Endothelial cell of umbilical vein (primary cell): ENCODE data around the gene C19orf33. TPM values are rescaled to one million over a fixed set of nuclear protein-coding genes. Genes with fewer than 3 reads are reported as not detected.

ENCODE experiments used
- BruUV-seq: library from RNA; stranded (reverse); fragments of 400-500 nt; replicated peaks from 2 replicates; lab custom pipeline; 2021; lab: Mats Ljungman, UMichigan
- CTCF ChIA-PET: fragments of 300-600, 350-600 bp; sonication (Branson Sonifier 250); formaldehyde crosslinking; loops from one replicate; lab custom pipeline; 2021; ENCODE audit warnings: antibody characterized with exemption, inconsistent platforms; lab: Charles Lee
- POLR2A ChIA-PET: fragments of 300-600, 350-600 bp; sonication (Branson Sonifier 250); formaldehyde crosslinking; loops from one replicate; lab custom pipeline; 2021; ENCODE audit warnings: antibody characterized with exemption, inconsistent platforms; lab: Charles Lee
- DNase-seq: peaks from one replicate; pipeline ENCODE4 v3.0.0-alpha.2; 2011; ENCODE audit warnings: low read depth, low spot score
- FAIRE-seq: peaks from 2 replicates; lab custom pipeline; 2011; peaks lifted over from hg19 to GRCh38; lab: Jason Lieb, UNC
- H2AFZ ChIP-seq: 2 replicates; pipeline ENCODE4 v1.6.0; 2012; ENCODE audit warnings: low read depth, low read length, control low read depth, inconsistent platforms
- H3K27ac ChIP-seq: 2 replicates; pipeline ENCODE4 v1.5.1; 2011; ENCODE audit warnings: low read depth, mild to moderate bottlenecking, control low read depth, low read length, moderate library complexity; ENCODE audit not compliant: insufficient read depth
- H3K27me3 ChIP-seq, 2 experiments: 2 replicates each; pipeline versions ENCODE4 v1.6.0 to v1.6.1; 2011; ENCODE audit warnings: low read length in 2 of 2, mixed read lengths in 1 of 2; ENCODE audit not compliant: control insufficient read depth in 2 of 2, insufficient read depth in 2 of 2
- H3K36me3 ChIP-seq, 2 experiments: 2 replicates in 1 of 2; 3 replicates in 1 of 2; pipeline ENCODE4 v1.5.1; 2011; ENCODE audit warnings: low read length in 2 of 2, mild to moderate bottlenecking in 1 of 2, moderate library complexity in 1 of 2; ENCODE audit not compliant: control insufficient read depth in 2 of 2, insufficient read depth in 2 of 2; ENCODE audit errors: extremely low read depth in 1 of 2
- H3K4me1 ChIP-seq: 3 replicates; pipeline ENCODE4 v1.5.1; 2011; ENCODE audit warnings: mild to moderate bottlenecking, low read length; ENCODE audit not compliant: control insufficient read depth, insufficient read depth; ENCODE audit errors: extremely low read depth
- H3K4me2 ChIP-seq: 2 replicates; pipeline ENCODE4 v1.6.1; 2011; ENCODE audit warnings: low read length, control low read depth, mixed read lengths; ENCODE audit not compliant: insufficient read depth
- H3K4me3 ChIP-seq, 3 experiments: fragments of 200-600 bp in 1 of 3; sonication (generic), shearing (Covaris generic) in 1 of 3; replicated peaks in 1 of 3; 2 replicates each; pipeline ENCODE4 v1.5.1; 2011 to 2016; ENCODE audit warnings: control low read depth in 3 of 3, low read length in 3 of 3, mild to moderate bottlenecking in 2 of 3, inconsistent platforms in 1 of 3, low read depth in 1 of 3, moderate library complexity in 1 of 3; ENCODE audit not compliant: insufficient read depth in 1 of 3
- H3K79me2 ChIP-seq: 2 replicates; pipeline ENCODE4 v1.6.0; 2012; ENCODE audit warnings: low read length, inconsistent platforms; ENCODE audit not compliant: control insufficient read depth, insufficient read depth
- H3K9ac ChIP-seq: replicated peaks from 2 replicates; pipeline ENCODE3; 2011; ENCODE audit warnings: low read length, control low read depth; ENCODE audit not compliant: insufficient read depth; ENCODE audit errors: extremely low read depth
- H3K9me1 ChIP-seq: replicated peaks from 3 replicates; pipeline ENCODE4 v1.6.0; 2011; ENCODE audit warnings: mild to moderate bottlenecking, low read length; ENCODE audit not compliant: control insufficient read depth, insufficient read depth; ENCODE audit errors: extremely low read depth
- H3K9me3 ChIP-seq: replicated peaks from 2 replicates; pipeline ENCODE4 v1.5.1; 2012; ENCODE audit warnings: low read length, inconsistent platforms; ENCODE audit not compliant: control insufficient read depth, insufficient read depth
- H4K20me1 ChIP-seq: replicated peaks from 2 replicates; pipeline ENCODE3; 2011; ENCODE audit warnings: mild to moderate bottlenecking, low read length; ENCODE audit not compliant: control insufficient read depth, insufficient read depth; ENCODE audit errors: extremely low read depth
- CTCF ChIP-seq, 2 donors: IDR thresholded peaks; 1 replicate in 1 of 2; 2 replicates in 1 of 2; pipeline ENCODE4 v1.5.1; 2011; ENCODE audit warnings: low read length in 2 of 2, mild to moderate bottlenecking in 2 of 2, moderate library complexity in 2 of 2, control low read depth in 1 of 2, inconsistent platforms in 1 of 2, low read depth in 1 of 2; ENCODE audit not compliant: insufficient read depth in 1 of 2; ENCODE audit errors: extremely low read depth in 1 of 2
- FOS ChIP-seq: IDR thresholded peaks from 2 replicates; pipeline ENCODE4 v1.6.1; 2011; ENCODE audit warnings: mild to moderate bottlenecking, low read length, moderate library complexity, borderline replicate concordance; ENCODE audit not compliant: insufficient read depth
- GATA2 ChIP-seq: IDR thresholded peaks from 2 replicates; pipeline ENCODE4 v1.7.0; 2011; ENCODE audit warnings: low read depth, mild to moderate bottlenecking, moderate library complexity, mixed read lengths, low read length; ENCODE audit not compliant: insufficient read length, insufficient read depth
- JUN ChIP-seq: IDR thresholded peaks from 2 replicates; pipeline ENCODE4 v1.6.1; 2011; ENCODE audit warnings: borderline replicate concordance, low read depth; ENCODE audit not compliant: insufficient read length, insufficient read depth
- MAX ChIP-seq: IDR thresholded peaks from 2 replicates; pipeline ENCODE4 v1.6.1; 2011; ENCODE audit not compliant: insufficient read depth, insufficient read length
- MYC ChIP-seq: IDR thresholded peaks from one replicate; pipeline ENCODE4 v1.6.1; 2011; ENCODE audit warnings: mild to moderate bottlenecking, low read depth, low read length
- POLR2A ChIP-seq: IDR thresholded peaks from 2 replicates; pipeline ENCODE4 v1.6.1; 2012; ENCODE audit warnings: low read depth, mild to moderate bottlenecking, control low read depth, low read length
- POLR2AphosphoS5 ChIP-seq: IDR thresholded peaks from 2 replicates; pipeline ENCODE4 v1.6.1; 2012; ENCODE audit warnings: low read depth, mild to moderate bottlenecking, control low read depth, low read length, moderate library complexity; ENCODE audit not compliant: insufficient read depth
- dilution Hi-C: fragments of 300-500 bp; cut with MboI; formaldehyde crosslinking; loops from one replicate; pipeline ENCODE4 v1.15.0; 2019; ENCODE audit warnings: low sequenced_read_pairs; ENCODE audit not compliant: extremely low pct_ligation_motif_present
- intact Hi-C: fragments of 100-400 bp; cut with micrococcal nuclease; formaldehyde crosslinking; loops from one replicate; pipeline ENCODE4 v1.10.0; 2022
- polyA plus RNA-seq, 4 experiments: library from polyadenylated mRNA; depleted of rRNA in 3 of 4; stranded (reverse) in 3 of 4; unstranded in 1 of 4; fragments of >200 nt; gene quantifications; 2 replicates each; pipeline versions ENCODE4 v1.2.1 to v1.2.3, GENCODE V29; 2011 to 2012; ENCODE audit warnings: missing spikeins in 1 of 4
- total RNA-seq: library from RNA; stranded (reverse); gene quantifications from 2 replicates; pipeline ENCODE4 v1.2.3, GENCODE V29; 2021

The C19orf33 gene
- total and polyA plus RNA-seq, 2 donors (not counting 3 experiments of a cell fraction or from before 2014, with no cell fraction given), result 4.3 to 34.1 TPM

- Histone ChIP-seq H3K4me1 (peaks cover 39% of the 10 kb centered on the region), H3K9ac (peak within 1 kb of the TSS; percentile 47), H3K27ac (no peak within 1 kb of the TSS), H3K27me3 (no peaks in the 10 kb centered on the region), H3K9me3 (no peaks in the 10 kb centered on the region), H2AFZ (peak within 1 kb of the TSS; percentile 96), H3K4me2 (peak within 1 kb of the TSS; percentile 90), H3K79me2 (peaks cover 8% of the 10 kb centered on the region), H4K20me1 (no peaks in the 10 kb centered on the region), H3K9me1 (peaks cover 5% of the 10 kb centered on the region), H3K4me3 (peak within 1 kb of the TSS; percentile 58 to 74 (median 69)), H3K36me3 (no peaks in the 10 kb centered on the region)
- FAIRE-seq (peak; percentile 69), DNase-seq (peak; percentile 47)
- TF ChIP-seq JUN (no peak), GATA2 (no peak), POLR2AphosphoS5 (no peak), FOS (no peak), MAX (no peak), MYC (no peak), POLR2A (no peak), CTCF (IDR thresholded peaks at IDR 0.05; ENCODE audit: extremely low read depth in 1 of 2, insufficient read depth in 1 of 2, low read depth in 1 of 2, low read length in 2 of 2) (no peak)
- no TSS peak for BruUV-seq
- dilution Hi-C loops (no loop called here), intact Hi-C loops (loop anchor here (5.0 kb wide), 1 partner anchor 422 kb away; no protein-coding TSS in a partner anchor)
- ChIA-PET POLR2A (no interaction called here), CTCF (interaction anchor here (0.6 to 4.4 kb wide), 7 partner anchors 16 to 93 kb away, joined by 3 to 16 read pairs (median 4); partner anchors contain the start of genes CATSPERG and PPP1R14A)
Observed at GRCh38 chr19:38319421-38320258, 15.6 kb downstream of the C19orf33 start, which contains the start of gene KCNK6. TSS of gene KCNK6 (plus strand) at chr19:38319845. CDS start at chr19:38319951, 106 bp downstream.
